A549 treated with Hydrocortisone at 1 μM for 4 hours (cell line): ENCODE data around the gene FBF1. TPM values are rescaled to one million over a fixed set of nuclear protein-coding genes. Genes with fewer than 3 reads are reported as not detected.

Experiments
- total RNA-seq: library from RNA; stranded (reverse); fragments of 200-300 nt; extraction: Qiagen RNA extraction; gene quantifications from 5 replicates; pipeline ENCODE4 v1.2.3, GENCODE V29; 2022

The FBF1 gene
- 5.8 to 8.8 TPM (median 7.4 TPM) in 5 replicates for total RNA-seq

GRCh38 chr17:75940727-75941441 is at the start of gene FBF1:
FBF1 (minus strand) TSS chr17:75941042; CDS start chr17:75938149, 2,893 bp downstream.

GRCh38 chr17:75978938-75979704 is 38.3 kb upstream of the FBF1 start, which contains the start of the genes ACOX1 and TEN1:
ACOX1 (minus strand) TSS chr17:75979166; CDS start chr17:75979073, 93 bp downstream.
TEN1 (plus strand) TSS chr17:75979240; CDS start chr17:75986193, 6,953 bp downstream.

GRCh38 chr17:75904749-75905521 is 35.9 kb downstream of the FBF1 start, which contains the start of gene MRPL38:
MRPL38 (minus strand) TSS chr17:75904884; CDS start chr17:75904875, 9 bp downstream.

GRCh38 chr17:75896415-75897159 is 44.3 kb downstream of the FBF1 start, which contains the start of gene TRIM65:
TRIM65 (minus strand) TSS chr17:75896951; CDS start chr17:75896937, 14 bp downstream.

GRCh38 chr17:75878174-75878998 is 62.5 kb downstream of the FBF1 start, which contains the start of gene TRIM47:
TRIM47 (minus strand) TSS chr17:75878581; CDS start chr17:75878548, 33 bp downstream.

Other genes with a start within 250 kb of the FBF1 start
- gene ITGB4, start 219.6 kb downstream of the FBF1 start, total RNA-seq = 88.7 to 126 TPM (median 108 TPM) in 5 replicates
- gene GALK1, start 175.8 kb downstream of the FBF1 start, total RNA-seq = 56.1 to 85.9 TPM (median 74.7 TPM) in 5 replicates
- gene UNK, start 156.2 kb downstream of the FBF1 start, total RNA-seq = 23.3 to 29.5 TPM (median 28.0 TPM) in 5 replicates
- gene UNC13D, start 96.6 kb downstream of the FBF1 start, total RNA-seq = 5.0 to 6.8 TPM (median 5.9 TPM) in 5 replicates
- 78.8 to 101 TPM (median 86.8 TPM) in 5 replicates for gene WBP2, start 85.7 kb downstream of the FBF1 start, total RNA-seq
- gene TRIM47, start 62.5 kb downstream of the FBF1 start, total RNA-seq = 134 to 188 TPM (median 179 TPM) in 5 replicates
- 31.1 to 41.1 TPM (median 35.9 TPM) in 5 replicates for gene TRIM65, start 44.1 kb downstream of the FBF1 start, total RNA-seq
- 90.5 to 127 TPM (median 118 TPM) in 5 replicates for gene MRPL38, start 36.2 kb downstream of the FBF1 start, total RNA-seq
- 14.4 to 19.8 TPM (median 16.1 TPM) in 5 replicates for gene ACOX1, start 38.1 kb upstream of the FBF1 start, total RNA-seq
- gene TEN1, start 38.2 kb upstream of the FBF1 start, total RNA-seq = 22.1 to 25.6 TPM (median 24.6 TPM) in 5 replicates
- gene CDK3, start 59.8 kb upstream of the FBF1 start, total RNA-seq = 2.8 to 5.7 TPM (median 4.7 TPM) in 5 replicates
- 14.7 to 18.8 TPM (median 16.8 TPM) in 5 replicates for gene EVPL, start 86.3 kb upstream of the FBF1 start, total RNA-seq
- gene SRP68, start 131.5 kb upstream of the FBF1 start, total RNA-seq = 80.7 to 90.9 TPM (median 85.2 TPM) in 5 replicates
- gene GALR2, start 133.7 kb upstream of the FBF1 start, total RNA-seq = 0.89 to 1.8 TPM (median 1.7 TPM) in 5 replicates
- 0.13 to 0.53 TPM (median 0.33 TPM) in 5 replicates for gene ZACN, start 138.1 kb upstream of the FBF1 start, total RNA-seq
- 57.5 to 64.4 TPM (median 61.2 TPM) in 5 replicates for gene EXOC7, start 162.7 kb upstream of the FBF1 start, total RNA-seq
- 0.76 to 1.0 TPM (median 0.84 TPM) in 5 replicates for gene FOXJ1, start 200.2 kb upstream of the FBF1 start, total RNA-seq